HepG2 (cell line): ENCODE data around the gene CTDSP1. TPM values are rescaled to one million over a fixed set of nuclear protein-coding genes. Genes with fewer than 3 reads are reported as not detected.

Experiments used
- FOXK2 ChIP-seq: fragments of 450-650 bp; IDR thresholded peaks from 2 replicates; pipeline ENCODE4 v1.6.1; 2016
- IKZF4 ChIP-seq: sonication (generic); formaldehyde crosslinking; IDR thresholded peaks from 2 replicates; pipeline ENCODE4 v1.5.1; 2020; ENCODE audit warnings: borderline replicate concordance, mild to moderate bottlenecking, low read depth, missing genetic modification reagents; ENCODE audit errors: not compliant biosample characterization
- KLF11 ChIP-seq: IDR thresholded peaks from 2 replicates; pipeline ENCODE4 v1.6.1; 2016; ENCODE audit warnings: missing compliant biosample characterization
- TBP ChIP-seq: sonication (generic); formaldehyde crosslinking; IDR thresholded peaks from 2 replicates; pipeline ENCODE4 v1.5.0; 2020; ENCODE audit warnings: missing genetic modification reagents
- XBP1 ChIP-seq: sonication (generic); formaldehyde crosslinking; IDR thresholded peaks from 2 replicates; pipeline ENCODE4 v1.5.0; 2020; ENCODE audit warnings: missing genetic modification reagents
- ZBTB42 ChIP-seq: sonication (generic); formaldehyde crosslinking; IDR thresholded peaks from 2 replicates; pipeline ENCODE4 v1.5.0; 2020; ENCODE audit warnings: mild to moderate bottlenecking, missing genetic modification reagents
- ZNF12 ChIP-seq: sonication (generic); formaldehyde crosslinking; IDR thresholded peaks from 2 replicates; pipeline ENCODE4 v1.5.0; 2020; ENCODE audit warnings: missing genetic modification reagents
- ZNF138 ChIP-seq: sonication (generic); formaldehyde crosslinking; IDR thresholded peaks from 2 replicates; pipeline ENCODE4 v1.5.0; 2020; ENCODE audit warnings: mild to moderate bottlenecking, low read depth, missing genetic modification reagents
- ZNF460 ChIP-seq: sonication (generic); formaldehyde crosslinking; IDR thresholded peaks from 2 replicates; pipeline ENCODE4 v1.5.1; 2020; ENCODE audit warnings: missing genetic modification reagents, mild to moderate bottlenecking, borderline replicate concordance
- ZNF563 ChIP-seq: sonication (generic); formaldehyde crosslinking; IDR thresholded peaks from 2 replicates; pipeline ENCODE4 v1.8.0; 2022; ENCODE audit warnings: mild to moderate bottlenecking, moderate library complexity, missing genetic modification reagents
- ZNF761 ChIP-seq: sonication (generic); formaldehyde crosslinking; conservative IDR thresholded peaks from 2 replicates; pipeline ENCODE4 v1.4.0; 2020; ENCODE audit warnings: mild to moderate bottlenecking, missing genetic modification reagents
- ZNF788 ChIP-seq: sonication (generic); formaldehyde crosslinking; IDR thresholded peaks from 2 replicates; pipeline ENCODE4 v1.5.0; 2020; ENCODE audit warnings: mild to moderate bottlenecking, missing genetic modification reagents, borderline replicate concordance
- ZNF883 ChIP-seq: sonication (generic); formaldehyde crosslinking; IDR thresholded peaks from 2 replicates; pipeline ENCODE4 v1.5.1; 2020; ENCODE audit warnings: mild to moderate bottlenecking, missing genetic modification reagents; ENCODE audit errors: not compliant biosample characterization
- ZNF891 ChIP-seq: sonication (generic); formaldehyde crosslinking; IDR thresholded peaks from 2 replicates; pipeline ENCODE4 v1.5.0; 2020; ENCODE audit warnings: mild to moderate bottlenecking, missing genetic modification reagents
- polyA plus RNA-seq, 8 experiments: library from polyadenylated mRNA; depleted of rRNA in 3 of 8; stranded (reverse) in 7 of 8; unstranded in 1 of 8; fragments of >200 nt; fragmentation: Illumina TruSeq in 4 of 8; extraction: Trizol in 4 of 8; gene quantifications; 2 replicates each; pipeline versions ENCODE4 v1.2.1 to v1.2.3, GENCODE V29; 2011 to 2016; ENCODE audit warnings: low read depth in 4 of 8, missing spikeins in 1 of 8, mixed read lengths in 1 of 8; ENCODE audit not compliant: insufficient read depth in 1 of 8
- total RNA-seq, 5 experiments: library from RNA; depleted of rRNA; stranded (reverse); fragments of >200 nt; fragmentation: Illumina TruSeq; extraction: Trizol; gene quantifications; 2 replicates each; pipeline ENCODE4 v1.2.3, GENCODE V29; 2016; ENCODE audit warnings: low read depth in 1 of 5
- TF ChIP-seq, protein P1 (sequence below): sonication (generic); formaldehyde crosslinking; IDR thresholded peaks from 2 replicates; pipeline ENCODE4 v1.8.1; 2022; ENCODE audit warnings: mild to moderate bottlenecking, missing genetic modification reagents
- TF ChIP-seq, protein P2 (sequence below): sonication (generic); formaldehyde crosslinking; IDR thresholded peaks from 2 replicates; pipeline ENCODE4 v1.4.0; 2020; ENCODE audit warnings: missing genetic modification reagents, borderline replicate concordance
- TF ChIP-seq, protein P3 (sequence below): sonication (generic); formaldehyde crosslinking; IDR thresholded peaks from 2 replicates; pipeline ENCODE4 v1.5.0; 2020; ENCODE audit warnings: mild to moderate bottlenecking, missing genetic modification reagents
- TF ChIP-seq, protein P4 (sequence below): sonication (generic); formaldehyde crosslinking; IDR thresholded peaks from 2 replicates; pipeline ENCODE4 v1.8.0; 2022; ENCODE audit warnings: mild to moderate bottlenecking, missing genetic modification reagents; ENCODE audit not compliant: insufficient replicate concordance
- TF ChIP-seq, protein P5 (sequence below): sonication (generic); formaldehyde crosslinking; IDR thresholded peaks from 2 replicates; pipeline ENCODE4 v1.8.1; 2023; ENCODE audit warnings: missing genetic modification reagents, mild to moderate bottlenecking, borderline replicate concordance
- TF ChIP-seq, protein P6 (sequence below): sonication (generic); formaldehyde crosslinking; IDR thresholded peaks from 2 replicates; pipeline ENCODE4 v1.4.0; 2020; ENCODE audit warnings: missing genetic modification reagents, low read depth, mild to moderate bottlenecking, borderline replicate concordance

The CTDSP1 gene
- total and polyA plus RNA-seq, 2 of the 13 experiments (the other 11 are each of a cell fraction or from before 2014, with no cell fraction given), result 91.0 to 268 TPM

DNA sequence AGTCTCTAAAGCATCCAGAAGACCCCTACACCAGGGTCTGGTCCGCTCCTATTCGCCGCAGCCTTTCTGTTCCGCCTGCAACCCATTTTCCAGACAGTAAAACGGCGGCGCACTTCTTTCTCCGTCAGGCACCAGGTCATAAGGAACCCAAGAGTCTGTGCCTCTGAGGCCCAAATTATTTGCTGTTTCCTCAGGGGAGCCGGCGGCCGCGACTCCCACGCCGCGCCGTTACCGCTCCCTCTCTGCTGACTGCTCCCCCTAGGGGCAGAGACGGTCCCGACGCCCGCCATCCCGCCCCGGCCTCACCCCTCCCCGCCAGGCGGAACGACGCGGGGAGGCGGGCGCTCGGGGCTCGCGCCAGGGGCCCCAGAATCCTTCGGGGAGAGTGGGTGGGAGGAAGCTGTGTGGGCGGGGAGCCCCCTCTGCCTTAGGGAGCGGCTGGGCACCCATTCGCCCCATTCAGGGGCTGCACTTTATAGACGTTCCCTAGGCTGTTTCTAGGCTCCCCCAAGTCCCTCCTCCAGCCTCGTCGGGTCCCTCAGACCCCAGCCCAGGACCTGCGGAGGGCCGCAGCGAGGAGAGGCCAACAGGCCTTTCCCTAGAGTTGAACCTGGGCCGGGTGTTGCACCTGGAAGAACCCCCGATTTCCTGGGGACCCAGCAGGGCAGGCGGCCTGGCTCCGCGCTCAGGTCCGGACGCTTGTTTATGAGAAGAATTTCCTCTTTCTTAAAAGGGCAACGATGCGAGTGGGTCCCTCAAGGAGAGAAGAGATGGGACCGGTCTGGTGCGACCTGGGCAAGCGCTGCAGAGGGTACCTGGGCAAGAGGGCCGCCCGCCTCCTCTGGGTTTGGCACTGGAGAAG, 3.6 kb upstream of the CTDSP1 start (continued):
- TF ChIP-seq, protein P1, sequence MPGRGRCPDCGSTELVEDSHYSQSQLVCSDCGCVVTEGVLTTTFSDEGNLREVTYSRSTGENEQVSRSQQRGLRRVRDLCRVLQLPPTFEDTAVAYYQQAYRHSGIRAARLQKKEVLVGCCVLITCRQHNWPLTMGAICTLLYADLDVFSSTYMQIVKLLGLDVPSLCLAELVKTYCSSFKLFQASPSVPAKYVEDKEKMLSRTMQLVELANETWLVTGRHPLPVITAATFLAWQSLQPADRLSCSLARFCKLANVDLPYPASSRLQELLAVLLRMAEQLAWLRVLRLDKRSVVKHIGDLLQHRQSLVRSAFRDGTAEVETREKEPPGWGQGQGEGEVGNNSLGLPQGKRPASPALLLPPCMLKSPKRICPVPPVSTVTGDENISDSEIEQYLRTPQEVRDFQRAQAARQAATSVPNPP (CRISPR knock-in tag), result peak; percentile 88
- TF ChIP-seq FOXK2, result peak; percentile 65; the same call in 1 of the 2 replicates
- peak; percentile 68; the same call in 1 of the 2 replicates for TF ChIP-seq ZNF460 (CRISPR knock-in tag)
- TF ChIP-seq, protein P2, sequence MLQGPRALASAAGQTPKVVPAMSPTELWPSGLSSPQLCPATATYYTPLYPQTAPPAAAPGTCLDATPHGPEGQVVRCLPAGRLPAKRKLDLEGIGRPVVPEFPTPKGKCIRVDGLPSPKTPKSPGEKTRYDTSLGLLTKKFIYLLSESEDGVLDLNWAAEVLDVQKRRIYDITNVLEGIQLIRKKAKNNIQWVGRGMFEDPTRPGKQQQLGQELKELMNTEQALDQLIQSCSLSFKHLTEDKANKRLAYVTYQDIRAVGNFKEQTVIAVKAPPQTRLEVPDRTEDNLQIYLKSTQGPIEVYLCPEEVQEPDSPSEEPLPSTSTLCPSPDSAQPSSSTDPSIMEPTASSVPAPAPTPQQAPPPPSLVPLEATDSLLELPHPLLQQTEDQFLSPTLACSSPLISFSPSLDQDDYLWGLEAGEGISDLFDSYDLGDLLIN (CRISPR knock-in tag), result no peak
- TF ChIP-seq ZNF761 (CRISPR knock-in tag), result peak; percentile 84
- no peak for TF ChIP-seq TBP (CRISPR knock-in tag)
- TF ChIP-seq ZNF12 (CRISPR knock-in tag), result peak; percentile 37; the same call in 1 of the 2 replicates
- TF ChIP-seq KLF11 (CRISPR knock-in tag), result peak; percentile 16; the same call in 1 of the 2 replicates
- TF ChIP-seq ZNF788 (CRISPR knock-in tag), result peak; percentile 88; the same call in 1 of the 2 replicates
- peak; percentile 68 for TF ChIP-seq ZNF891 (CRISPR knock-in tag)
- peak; percentile 76 for TF ChIP-seq ZNF563 (CRISPR knock-in tag)
- TF ChIP-seq IKZF4 (CRISPR knock-in tag), result no peak
- TF ChIP-seq, protein P3, sequence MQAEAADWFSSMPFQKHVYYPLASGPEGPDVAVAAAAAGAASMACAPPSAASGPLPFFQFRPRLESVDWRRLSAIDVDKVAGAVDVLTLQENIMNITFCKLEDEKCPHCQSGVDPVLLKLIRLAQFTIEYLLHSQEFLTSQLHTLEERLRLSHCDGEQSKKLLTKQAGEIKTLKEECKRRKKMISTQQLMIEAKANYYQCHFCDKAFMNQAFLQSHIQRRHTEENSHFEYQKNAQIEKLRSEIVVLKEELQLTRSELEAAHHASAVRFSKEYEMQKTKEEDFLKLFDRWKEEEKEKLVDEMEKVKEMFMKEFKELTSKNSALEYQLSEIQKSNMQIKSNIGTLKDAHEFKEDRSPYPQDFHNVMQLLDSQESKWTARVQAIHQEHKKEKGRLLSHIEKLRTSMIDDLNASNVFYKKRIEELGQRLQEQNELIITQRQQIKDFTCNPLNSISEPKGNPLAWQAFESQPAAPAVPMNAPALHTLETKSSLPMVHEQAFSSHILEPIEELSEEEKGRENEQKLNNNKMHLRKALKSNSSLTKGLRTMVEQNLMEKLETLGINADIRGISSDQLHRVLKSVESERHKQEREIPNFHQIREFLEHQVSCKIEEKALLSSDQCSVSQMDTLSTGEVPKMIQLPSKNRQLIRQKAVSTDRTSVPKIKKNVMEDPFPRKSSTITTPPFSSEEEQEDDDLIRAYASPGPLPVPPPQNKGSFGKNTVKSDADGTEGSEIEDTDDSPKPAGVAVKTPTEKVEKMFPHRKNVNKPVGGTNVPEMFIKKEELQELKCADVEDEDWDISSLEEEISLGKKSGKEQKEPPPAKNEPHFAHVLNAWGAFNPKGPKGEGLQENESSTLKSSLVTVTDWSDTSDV (CRISPR knock-in tag), result peak; percentile 84; the same call in 1 of the 2 replicates
- TF ChIP-seq ZBTB42, result peak; percentile 17; the same call in 1 of the 2 replicates
- TF ChIP-seq XBP1 (CRISPR knock-in tag), result no peak
- 0 out of 2 replicates have a peak, but pooled peaks have one; percentile 61 for TF ChIP-seq ZNF138
- TF ChIP-seq, protein P4, sequence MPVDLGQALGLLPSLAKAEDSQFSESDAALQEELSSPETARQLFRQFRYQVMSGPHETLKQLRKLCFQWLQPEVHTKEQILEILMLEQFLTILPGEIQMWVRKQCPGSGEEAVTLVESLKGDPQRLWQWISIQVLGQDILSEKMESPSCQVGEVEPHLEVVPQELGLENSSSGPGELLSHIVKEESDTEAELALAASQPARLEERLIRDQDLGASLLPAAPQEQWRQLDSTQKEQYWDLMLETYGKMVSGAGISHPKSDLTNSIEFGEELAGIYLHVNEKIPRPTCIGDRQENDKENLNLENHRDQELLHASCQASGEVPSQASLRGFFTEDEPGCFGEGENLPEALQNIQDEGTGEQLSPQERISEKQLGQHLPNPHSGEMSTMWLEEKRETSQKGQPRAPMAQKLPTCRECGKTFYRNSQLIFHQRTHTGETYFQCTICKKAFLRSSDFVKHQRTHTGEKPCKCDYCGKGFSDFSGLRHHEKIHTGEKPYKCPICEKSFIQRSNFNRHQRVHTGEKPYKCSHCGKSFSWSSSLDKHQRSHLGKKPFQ, result peak; percentile 91
- no peak for TF ChIP-seq ZNF883 (CRISPR knock-in tag)
- TF ChIP-seq, protein P5, sequence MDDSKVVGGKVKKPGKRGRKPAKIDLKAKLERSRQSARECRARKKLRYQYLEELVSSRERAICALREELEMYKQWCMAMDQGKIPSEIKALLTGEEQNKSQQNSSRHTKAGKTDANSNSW, result 0 out of 2 replicates have a peak, but pooled peaks have one; percentile 46
- TF ChIP-seq, protein P6, sequence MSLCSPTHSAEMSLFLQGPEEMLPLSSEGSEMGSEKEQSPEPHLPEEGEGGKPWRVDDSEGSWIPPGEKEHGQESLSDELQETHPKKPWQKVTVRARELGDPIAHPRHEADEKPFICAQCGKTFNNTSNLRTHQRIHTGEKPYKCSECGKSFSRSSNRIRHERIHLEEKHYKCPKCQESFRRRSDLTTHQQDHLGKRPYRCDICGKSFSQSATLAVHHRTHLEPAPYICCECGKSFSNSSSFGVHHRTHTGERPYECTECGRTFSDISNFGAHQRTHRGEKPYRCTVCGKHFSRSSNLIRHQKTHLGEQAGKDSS (CRISPR knock-in tag), result peak; percentile 86; the same call in 1 of the 2 replicates
